Activated CD4-positive, alpha-beta T cell treated with anti-CD3 and anti-CD28 coated beads, Interleukin-2, Interleukin-6, amounts not matched to agents 100 ng/mL and 50 ng/mL, durations not matched to agents 16 hours and 8 hours (primary cell): ENCODE data around the gene CUBN.
A peak's percentile ranks its signal among the peaks of the same experiment; 100 is the strongest.
"Not testable (repeated sequence)": the region's sequence is repeated elsewhere in the genome, so short reads cannot be mapped to it uniquely, and the experiment has no call there.

Experiments
- DNase-seq: peaks from one replicate; pipeline ENCODE4 v3.0.0-alpha.2; 2020

CUBN gene

DNA sequence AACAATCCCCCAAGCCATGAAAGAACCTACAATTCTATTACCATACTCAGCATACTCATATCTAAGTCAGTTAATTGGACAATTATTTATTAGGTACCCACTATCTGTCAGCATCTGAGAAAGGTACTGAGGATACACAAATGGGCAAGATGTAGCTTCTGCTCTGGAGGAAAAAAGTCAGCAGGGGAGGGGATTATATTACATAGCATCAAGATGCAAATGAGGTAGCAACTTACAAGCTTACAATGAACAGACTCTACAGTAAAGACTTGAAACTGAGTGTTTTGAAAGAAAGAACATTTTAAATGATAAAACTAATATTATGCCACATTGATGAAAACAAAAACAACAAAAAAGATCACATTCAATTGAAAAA is 10.8 kb upstream of the CUBN start:
- DNase-seq = no peak

DNA sequence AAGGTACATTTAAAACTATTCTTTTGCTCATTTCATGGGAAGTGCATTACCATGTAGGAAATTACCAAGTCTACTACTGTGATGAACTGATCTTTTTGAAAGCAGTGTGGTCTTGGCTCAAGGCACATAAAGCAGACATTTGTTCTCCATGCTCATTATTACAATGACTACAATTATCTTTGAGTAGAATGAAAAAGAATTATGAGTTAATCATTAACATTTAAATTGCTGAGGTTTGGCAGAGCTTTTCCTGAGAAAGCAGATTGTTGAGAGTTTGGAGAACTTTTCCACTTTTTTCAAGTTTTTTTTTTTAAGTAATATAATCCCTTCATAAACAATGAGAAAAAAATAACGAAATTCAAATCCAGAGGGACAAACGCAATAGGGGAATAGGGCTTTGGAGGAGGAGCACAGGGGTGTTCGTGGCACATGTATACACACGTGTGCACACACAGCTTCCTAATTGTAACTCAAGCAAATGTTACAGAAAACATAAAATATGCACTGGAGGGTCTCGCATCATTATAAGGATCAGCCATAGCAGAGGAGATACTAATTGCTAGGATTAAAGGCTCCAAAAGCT is 8.9 kb upstream of the CUBN start:
- DNase-seq = no peak

DNA sequence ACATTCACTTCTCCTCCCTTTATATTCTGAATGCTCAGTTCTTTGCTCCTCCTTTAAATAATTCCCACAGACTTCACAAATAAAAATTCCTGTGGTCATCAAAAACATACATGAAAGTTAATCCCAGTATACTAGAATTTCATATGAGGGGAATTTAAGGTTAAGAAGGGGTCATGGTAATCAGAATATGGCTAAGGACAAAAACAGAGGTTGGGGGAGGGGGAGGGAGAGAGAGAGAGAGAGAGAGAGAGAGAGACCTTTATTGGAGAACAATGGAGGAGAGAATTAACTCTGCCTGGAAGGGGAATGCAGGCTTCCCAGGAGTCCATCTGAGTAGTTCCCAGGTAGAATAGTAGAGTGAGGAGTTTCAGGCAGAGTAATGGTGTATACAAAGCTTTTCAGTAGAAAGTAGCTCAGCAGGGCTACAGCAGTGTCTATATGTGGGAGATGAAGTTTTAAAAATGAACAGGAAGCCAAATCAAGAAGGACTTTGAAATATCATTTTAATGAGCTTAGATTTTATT is 5.2 kb upstream of the CUBN start:
- DNase-seq = no peak

DNA sequence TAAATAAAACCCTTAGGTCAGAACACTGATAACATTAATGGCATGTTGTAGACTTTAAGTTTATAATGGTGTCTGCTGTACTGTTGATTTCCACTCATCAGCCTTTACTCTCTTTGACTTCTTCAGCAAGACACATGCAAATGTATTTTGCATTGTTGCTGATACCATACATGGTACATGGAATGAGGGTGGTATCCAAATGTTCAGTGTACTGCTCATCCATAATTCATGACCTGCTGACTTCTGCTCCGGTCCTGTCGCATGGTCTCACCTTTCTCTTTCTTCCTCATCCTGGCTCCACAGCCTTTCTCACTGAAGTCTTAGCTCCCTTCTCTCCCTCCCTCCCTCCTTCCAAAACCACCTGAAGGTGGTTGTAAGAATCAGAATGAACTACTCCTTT is 4.7 kb upstream of the CUBN start:
- no peak for DNase-seq

DNA sequence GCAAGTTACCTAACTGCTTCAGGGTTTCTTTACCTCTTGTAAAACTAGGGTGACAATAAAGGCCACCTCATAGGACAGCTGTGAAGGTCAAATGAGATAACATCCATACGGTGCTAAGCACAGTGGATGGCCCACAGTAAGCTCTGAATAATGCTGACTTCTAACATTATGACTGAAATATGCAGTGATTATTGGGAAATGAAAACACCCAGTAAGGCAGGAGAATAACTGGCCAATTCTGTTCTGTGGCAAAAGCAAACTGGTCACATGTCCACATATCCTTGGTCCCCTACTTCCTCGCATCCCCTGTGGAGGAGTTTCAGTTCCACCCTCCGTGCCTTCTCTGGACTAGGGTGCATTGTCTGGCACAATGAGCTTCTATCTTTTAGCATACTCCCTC is 1.4 kb downstream of the CUBN start:
- DNase-seq = no peak

DNA sequence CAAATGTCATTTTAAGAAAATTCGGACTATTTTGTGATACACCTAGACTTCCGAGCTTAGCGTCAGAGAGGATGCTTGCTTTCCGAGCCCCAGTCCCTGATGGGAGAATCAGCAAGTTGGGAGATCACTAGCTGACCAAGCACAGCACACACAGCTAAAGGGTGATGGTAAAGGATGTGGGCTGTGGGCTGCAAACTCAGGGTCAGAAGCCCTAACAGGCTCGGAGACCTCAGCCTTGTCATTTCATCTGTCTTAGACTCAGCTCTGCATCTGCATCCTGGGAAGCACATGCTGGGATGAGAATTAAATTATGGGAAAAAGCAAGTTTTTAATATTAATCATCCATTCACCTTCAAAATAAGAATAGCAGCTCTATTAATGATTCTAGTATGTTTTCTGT is 3.3 kb downstream of the CUBN start:
- no peak for DNase-seq

DNA sequence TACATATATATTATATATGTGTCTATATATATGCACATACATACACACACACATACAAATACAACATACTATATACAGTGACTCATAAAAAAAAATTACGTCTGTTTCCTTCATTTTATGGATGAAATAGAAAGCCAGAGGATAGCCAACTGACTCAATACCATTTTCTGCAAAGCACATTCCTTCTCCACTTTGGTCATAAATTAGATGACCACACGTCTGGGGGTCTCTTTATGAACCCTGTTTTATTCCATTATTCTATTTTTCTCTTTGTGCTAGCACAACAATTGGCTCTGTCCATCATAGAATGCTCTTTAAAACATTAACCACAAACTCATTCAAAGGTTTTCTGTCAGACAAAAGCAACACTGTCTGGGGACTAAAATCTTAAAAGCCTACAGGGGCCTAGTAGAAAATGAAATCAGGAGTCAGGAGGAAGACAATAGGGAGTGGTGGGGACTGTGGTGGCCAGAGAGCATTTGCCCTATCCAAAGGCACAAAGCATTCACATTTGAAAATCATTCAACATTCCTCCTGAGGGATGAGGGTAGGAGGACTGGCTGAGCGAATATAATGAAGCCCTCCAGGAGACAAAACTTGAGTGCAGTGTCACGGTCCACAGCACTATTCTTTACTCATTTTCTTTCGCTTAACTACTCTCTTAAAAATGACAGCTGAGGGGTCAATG is 4.3 kb downstream of the CUBN start:
- no peak for DNase-seq

DNA sequence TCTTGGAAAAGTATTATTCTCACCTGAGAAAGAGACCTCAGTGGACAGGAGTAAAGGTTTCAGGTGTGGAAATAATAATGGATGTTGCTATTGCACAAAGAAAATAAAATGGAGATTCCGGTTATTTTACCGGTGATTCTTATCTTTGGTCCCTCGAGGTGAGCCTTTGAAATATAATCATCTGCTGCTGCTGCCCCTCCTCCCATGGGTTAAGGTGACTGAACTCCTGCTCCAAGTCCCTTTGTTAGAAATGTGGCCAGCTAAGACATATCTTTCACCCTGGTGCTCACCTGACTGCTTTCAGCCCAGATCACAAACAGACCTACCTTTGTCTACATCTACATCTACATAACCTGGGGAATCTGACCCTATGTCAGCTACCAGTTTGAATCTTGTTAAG is 5.7 kb downstream of the CUBN start:
- no peak for DNase-seq

DNA sequence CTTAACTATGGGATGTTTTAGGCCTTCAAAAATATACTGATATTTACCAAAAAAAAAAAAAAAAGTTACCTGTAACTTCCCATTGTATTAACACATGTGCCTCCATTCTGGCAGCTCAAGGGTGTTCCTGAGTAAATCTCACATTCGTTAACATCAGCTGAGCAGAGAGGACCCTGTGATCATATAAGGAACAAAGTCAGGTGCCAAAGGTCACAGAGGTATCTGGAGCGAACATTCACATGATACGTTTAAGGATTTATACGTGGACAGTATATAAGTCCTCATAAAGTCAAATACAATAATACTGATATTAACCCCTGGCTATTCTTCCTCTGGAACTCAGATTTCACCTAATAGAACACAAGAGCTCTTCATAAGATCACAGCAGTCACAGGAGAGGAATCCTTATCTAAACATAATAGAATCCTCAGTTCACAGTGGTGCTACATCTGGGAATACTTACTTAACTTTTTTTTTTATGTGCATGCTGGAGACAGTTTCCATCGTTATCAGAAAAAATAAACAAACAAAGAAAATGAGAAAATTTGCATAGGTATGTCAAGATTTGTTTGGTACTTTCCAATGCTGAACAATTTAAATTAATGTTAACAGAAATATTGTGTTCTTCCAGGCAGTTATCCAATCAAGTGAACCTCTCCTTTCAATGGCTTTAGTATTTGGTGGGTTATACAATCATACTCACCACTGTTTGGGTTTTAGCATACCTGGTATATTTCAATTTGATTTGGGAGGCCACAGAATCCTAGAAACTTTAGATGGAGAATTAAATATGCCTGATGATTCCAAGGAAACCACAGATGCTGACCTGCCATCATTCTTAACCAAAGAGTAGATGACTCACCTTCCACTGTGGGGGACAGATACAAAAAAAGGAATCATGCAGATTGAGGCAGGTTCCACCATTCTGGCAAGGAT is 6.6 kb downstream of the CUBN start:
- no peak for DNase-seq

DNA sequence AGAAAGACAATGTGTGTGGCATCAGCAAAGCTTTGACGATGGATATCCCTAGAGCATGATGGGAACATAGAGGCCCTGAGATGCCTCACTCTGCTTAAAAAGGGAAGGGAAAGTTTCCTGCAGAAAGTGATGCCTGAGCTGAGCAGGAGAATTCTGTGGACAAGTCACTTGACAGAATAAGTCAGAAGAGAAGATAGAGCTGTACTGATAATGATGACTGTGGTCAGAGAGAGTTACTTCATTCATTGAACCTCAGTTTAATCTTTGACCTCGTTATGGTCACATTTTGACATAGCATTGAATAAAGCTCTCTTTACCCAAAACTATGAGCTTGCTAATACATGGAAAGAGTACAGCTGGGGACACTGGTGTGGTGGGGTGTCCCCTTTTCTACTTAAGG is 7.6 kb downstream of the CUBN start:
- no peak for DNase-seq

DNA sequence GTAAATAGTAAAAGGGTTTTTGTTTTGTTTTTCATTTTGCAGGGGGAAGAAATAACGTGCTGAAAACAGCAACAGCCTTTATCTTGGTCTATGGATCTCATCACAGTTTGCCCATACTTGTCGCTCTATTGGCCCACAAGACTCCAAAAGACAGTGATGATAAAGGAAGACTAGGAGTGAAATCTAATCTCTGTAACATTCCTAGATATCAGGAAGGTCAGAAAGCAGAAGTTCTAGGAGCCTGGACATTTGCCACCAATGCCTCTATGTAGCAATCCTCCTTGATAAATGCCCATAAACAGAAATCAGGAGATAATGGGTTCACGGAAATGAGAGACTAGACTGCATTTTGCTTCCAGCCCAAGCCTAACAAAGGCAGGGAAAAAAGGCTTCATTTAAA is 8.9 kb downstream of the CUBN start:
- no peak for DNase-seq

DNA sequence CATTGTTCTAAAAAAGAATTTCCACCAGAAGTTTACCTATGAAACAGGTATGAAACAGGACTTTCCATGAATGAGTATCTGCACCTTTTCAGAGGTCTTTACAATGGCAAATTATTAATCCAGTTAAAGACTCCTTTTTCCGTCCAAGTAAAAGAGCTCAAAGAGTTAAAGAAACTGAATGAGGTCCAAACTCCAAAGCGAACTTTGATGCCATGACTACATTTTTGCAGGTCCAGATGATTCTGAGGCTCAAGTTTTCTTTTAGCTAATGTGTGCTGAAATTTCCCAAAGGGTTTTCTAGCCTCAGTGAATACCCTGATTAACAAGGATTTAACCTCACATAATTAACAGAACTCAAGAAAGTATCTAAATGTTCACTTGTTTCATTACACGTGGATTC is 9.8 kb downstream of the CUBN start:
- DNase-seq = no peak

DNA sequence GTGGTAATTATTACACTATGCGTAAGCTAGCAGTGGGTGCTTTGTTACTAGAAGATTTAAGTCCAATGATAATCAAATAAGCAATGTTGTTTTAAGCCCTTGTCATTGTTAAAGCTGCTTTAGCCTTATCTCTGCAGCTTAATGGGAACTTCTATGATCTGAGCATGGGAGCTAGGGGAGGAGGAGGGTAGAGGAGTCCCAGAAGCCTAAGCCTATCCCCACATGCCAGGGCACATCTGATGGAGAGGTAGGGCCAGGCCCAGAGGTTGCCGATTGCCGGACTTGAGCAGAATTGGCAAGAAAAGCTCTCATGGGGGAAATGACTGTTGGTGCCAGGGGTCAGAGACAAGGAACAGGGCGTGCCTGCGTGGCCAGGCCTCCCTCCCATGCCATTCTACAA is 13.4 kb downstream of the CUBN start:
- DNase-seq = no peak

DNA sequence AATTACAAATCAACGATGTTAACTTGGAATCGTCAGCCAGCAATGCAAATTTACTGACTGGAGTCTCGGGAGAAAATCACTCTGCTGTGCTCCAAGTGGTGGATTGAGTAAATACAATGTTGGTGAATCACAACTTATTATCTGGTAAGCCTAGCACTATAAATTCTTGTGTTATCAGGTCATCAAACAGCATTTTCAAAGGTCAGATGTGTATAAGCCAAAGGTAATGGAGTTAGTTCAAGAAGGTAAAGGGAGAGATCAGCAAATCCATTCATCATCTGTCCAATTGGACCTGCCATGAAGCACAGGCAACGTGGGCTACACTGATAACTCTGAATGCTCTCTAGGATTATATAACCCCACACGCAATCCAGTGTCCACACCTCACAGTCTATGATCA is 13.9 kb downstream of the CUBN start:
- no peak for DNase-seq

DNA sequence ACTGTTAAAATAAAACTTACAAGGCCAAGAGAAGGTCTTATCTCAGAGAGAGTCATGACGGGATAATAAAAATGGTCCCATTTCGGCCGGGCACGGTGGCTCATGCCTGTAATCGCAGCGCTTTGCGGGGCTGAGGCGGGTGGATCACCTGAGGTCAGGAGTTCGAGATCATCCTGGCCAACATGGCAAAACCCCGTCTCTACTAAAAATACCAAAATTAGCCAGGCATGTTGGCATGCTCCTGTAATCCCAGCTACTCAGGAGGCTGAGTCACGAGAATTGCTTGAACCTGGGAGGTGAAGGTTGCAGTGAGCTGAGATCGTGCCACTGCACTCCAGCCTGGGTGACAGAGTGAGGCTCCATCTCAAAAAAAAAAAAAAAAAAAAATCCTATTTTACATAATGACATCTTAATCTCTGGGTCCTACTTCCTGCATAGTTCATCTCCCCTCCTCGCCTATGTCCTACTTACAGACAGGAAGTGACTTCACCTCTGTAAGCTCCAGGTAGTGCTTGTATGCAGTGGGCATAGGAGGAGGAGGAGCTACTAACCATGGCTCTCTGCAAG is 14.7 kb downstream of the CUBN start:
- not testable (repeated sequence) for DNase-seq

DNA sequence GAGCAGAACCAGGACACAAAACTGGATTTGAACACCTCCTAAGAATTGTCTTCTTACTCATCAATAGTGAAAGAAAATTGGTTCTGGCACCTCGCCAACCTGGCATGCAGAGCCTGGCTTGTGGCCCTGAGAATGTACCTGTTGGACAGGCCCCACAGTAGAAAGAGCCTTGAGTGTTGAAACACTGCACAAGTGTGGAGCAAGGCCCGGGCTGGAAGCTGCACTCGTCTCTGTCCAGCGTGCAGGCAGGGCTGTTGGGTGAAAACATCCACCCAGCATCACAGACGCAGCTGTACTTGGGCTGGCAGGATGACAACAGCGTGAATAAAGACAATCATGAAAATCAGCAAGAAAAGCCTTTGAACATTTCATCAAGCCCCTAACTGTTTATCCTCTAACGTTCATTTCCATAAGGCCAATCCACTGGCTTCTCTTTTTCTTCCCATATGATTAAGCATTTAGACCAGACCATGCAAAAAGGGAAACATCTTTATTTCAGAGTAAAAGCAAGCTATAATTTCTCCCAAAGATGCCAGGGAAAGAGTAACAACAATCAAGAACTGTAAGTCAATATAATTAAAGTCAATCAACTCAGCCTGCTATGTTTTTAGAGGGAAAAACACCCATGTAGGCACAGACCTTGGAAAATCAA is 15.6 kb downstream of the CUBN start:
- DNase-seq = no peak

DNA sequence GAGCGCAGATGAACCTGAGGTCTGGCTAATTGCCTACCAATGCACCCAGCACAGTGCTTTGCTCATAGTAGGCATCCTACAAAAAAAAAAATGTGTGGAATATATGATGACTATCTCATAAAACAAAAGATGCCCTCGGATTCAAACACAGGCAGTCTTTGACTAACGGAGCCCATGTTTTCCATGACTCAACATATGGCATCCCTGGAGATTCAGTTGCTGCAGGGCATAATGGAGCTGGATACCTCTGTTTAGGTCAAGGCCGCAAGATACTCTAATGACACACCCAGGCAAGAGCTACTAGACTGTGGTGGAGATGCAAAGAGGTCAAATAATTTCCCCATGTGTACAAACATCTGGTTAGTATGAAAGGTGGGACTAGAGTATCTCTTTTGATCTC is 16.3 kb downstream of the CUBN start:
- no peak for DNase-seq

DNA sequence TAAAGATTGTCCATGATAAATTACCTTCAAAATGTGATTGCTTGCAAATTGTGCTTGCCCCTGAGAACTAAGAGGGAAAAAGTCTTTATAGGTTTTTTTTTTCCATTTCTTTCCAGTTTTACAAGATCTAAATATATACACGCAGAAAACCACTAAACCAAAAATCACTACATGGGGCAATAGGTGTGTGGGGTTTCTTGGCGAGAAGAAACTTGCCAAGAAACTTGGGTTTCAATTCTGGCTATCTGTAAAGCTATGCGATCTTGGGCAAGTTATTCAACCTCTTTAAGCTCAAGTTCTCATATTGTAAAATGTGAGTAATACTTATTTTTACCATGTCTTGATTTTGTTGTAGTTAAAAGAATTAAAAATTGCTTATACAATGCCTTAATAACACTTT is 17.0 kb downstream of the CUBN start:
- no peak for DNase-seq

DNA sequence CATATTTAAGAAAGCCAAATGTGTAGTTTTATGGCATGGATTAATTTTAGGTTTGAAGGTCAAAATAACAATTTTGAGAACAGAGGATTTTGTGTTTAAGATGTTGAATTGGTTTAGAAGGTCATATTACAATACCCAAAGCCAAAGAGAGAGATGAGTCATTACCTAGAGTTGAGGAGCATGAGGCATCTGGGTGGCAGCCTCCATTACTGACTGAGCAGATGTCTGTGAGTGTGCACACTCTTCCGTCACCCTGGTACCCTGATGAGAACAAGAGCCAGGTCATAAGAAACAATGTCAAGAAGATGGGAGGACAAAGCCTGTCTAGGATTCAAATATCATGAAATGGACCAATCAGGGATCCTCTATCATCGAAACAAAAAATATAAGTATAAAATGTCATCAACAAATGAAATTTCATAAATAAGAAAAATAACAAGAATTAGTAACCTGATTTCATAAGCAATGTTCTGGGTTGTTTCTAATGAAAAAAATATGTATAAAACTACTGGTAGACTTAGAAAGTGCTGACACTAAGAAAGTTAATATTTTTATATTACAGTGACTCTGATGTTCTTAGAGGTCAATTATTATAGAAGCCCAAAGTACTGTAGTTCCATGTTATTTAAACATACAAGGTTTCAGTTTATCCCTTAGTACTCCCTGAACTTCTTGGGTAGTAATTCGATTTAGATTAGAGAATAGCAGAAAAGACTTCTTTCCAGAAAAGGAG is 20.0 kb downstream of the CUBN start:
- DNase-seq = peak; percentile 13

DNA sequence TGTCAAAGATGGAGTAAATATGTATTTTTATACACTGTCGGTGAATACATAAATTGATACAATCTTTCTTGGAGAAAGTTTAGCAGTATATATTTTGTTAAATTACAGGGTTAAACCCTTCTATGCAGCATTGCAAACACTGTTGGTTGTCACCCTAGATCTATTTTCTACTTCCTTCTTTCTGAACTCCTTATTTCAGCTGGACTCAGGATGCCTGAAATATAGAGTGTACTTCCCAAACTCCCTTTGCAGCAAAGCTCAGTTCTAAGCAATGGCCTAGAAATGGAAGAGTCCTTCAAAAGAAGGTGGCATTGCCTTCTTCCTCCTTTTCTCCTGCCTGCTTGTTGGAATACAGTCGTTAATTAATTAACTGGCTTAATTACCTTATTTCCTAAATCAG is 20.6 kb downstream of the CUBN start:
- DNase-seq = no peak

DNA sequence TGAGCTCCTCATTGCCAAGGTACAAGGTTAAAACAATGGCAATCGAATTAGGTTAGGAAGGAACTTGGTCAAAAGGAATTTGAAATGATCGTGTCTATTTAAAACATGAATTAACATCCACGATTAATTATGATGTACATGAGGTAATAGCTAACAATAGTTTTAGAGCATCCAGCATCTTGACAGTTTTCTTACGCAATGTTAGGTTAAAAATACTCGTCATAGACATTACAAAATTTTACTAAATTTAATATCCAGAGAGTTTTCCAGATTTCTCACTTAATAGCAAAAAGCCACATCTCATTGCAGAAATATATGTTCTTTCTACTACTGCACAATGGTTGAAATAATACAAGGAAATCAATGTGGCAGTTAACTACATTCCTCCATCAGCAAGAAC is 22.6 kb downstream of the CUBN start:
- DNase-seq = no peak

DNA sequence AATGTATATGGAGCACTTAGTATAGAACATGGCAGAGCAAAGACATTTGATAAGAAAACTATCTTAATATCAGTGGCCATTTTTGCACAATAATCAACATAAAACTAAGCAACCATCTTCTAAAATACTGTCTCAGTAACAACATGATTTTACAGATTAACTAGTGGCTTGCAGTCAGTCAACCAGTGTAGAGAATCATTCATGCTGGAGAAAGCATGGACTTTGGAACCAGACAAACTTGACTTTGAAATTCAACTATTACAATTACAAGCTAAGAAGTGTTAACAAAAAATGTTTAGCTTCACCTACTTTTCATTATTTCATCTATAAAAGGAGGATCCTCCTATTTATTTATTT is 27.7 kb downstream of the CUBN start:
- DNase-seq = no peak
